ENCODE results near the gene DIRAS1. TPM values are rescaled to one million over a fixed set of nuclear protein-coding genes. Genes with fewer than 3 reads are reported as not detected.

Gene DIRAS1
- polyA plus RNA-seq, 3 donors, result 2.6 to 3.7 (median 3.4) TPM

GRCh38 chr19:2756477-2756876 lies 35.3 kb upstream of the DIRAS1 start:
- no peak for DNase-seq (ENCODE audit: low read depth in 3 of 3, low spot score in 2 of 3)

DNA sequence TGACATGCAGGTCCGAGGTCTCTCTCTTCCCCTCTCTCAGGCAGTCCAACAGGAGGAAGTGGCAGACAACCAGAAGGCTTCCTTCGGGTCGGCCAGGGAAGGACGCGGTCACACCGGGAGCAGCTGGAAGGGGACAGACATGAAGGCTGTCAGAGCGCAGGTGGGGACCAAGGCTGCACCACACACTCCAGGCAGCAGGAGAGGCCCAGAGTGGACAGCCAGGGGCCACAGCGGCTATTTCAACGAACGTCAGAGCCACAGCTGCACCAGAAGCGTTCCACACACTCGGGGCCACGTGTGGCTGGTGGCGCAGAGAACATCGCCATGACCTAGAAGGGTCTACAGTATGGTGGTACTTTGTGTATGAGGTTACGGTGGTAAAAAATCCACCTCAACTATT lies 34.6 kb upstream of the DIRAS1 start:
- no peak for DNase-seq (ENCODE audit: low read depth in 3 of 3, low spot score in 2 of 3)

DNA sequence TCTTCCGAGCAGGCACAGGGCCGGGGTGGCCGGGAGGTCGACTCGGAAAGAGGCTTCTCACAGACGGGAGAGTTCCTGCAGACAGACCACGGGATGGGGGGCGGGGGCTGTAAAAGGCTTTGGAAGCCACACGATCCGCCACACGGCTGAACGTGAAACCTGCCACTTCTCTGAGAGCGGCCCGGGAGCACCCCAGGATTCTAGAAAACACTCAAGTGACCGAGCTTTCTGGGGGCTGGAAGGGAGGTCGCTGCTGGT lies 34.2 kb upstream of the DIRAS1 start:
- DNase-seq (ENCODE audit: low read depth in 3 of 3, low spot score in 2 of 3), result no peak

DNA sequence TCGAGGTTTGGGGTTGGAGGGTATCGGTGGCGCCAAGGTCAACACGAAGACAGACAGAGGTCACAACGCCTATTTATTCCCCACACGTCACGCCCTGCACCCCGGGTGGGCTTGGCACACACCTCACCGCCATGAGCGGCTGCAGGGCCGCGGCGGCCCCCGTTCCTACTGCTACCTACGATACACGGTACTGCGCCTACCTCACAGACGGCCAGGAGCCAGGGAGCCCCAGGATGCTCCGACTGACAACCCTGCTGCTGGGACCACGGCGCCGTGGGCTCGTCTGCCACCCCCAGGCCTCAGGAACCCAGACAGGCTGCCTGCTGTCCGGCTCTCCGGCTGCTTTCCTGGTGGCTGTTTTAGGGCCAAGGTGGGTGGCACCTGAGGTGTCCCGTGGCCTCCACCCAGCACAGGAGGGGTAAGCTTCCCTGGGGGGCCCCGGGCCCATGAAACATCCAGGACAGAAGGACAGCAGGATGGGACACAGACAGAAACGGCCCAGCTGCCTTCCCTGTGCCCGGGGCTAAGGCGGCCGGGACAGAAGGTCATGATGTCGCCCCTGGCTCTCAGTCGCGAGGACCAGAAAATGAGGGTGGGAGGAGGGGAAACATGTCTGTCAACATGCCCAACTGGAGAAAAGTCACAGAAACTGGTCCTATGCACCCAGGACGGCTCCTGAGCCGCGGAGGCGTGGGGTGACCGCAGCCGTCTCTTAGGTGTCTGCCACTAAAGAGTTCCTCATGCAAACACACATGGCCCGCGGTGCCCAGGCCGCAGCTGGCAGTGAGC lies 33.7 kb upstream of the DIRAS1 start:
- no peak for DNase-seq (ENCODE audit: low read depth in 3 of 3, low spot score in 2 of 3)

DNA sequence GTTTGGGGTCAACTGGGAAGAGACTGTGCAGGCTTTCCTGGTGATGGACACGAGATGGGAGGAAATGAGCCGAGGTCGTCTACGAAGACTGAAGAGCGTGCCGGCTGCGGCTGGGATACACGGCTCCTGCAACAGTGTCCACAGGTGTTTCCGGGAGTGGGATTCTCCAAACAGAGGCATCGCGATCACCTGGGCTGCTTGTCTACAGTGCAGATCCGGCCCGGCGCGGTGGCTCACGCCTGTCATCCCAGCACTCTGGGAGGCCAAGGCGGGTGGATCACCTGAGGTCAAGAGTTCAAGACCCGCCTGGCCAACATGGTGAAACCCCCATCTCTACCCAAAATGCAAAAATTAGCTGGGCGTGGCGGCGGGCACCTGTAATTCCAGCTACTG lies 30.3 kb upstream of the DIRAS1 start:
- DNase-seq (ENCODE audit: low read depth in 3 of 3, low spot score in 2 of 3), result no peak

DNA sequence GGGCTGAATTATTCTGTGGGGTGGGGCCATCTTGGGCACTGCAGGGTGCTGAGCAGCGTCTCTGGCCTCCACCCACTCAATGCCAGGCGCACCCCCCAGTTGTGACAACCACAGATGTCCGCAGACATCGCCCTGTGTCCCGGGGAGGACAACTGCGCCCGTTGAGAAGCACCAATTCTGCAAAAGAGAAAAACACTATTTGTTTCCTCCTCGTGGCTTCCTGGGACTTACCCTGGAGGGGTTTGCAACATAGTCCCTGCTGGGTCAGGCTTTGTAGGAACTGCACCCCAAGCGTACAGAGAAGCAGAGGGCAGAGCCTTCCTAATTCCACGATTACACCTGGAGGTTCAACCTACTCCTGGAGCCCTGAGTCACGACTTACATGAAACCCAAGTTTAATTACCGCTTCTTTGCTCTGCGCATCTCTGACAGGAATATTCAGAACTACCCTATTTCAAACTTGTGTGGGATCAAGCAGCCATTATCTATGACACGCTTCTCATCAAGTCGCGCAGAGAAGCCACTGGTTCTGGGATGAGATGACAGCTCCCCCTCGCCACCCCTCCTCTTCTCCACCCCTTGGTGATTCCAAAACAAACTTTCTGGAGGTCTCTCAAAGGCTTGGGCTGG lies 29.8 kb upstream of the DIRAS1 start:
- DNase-seq (ENCODE audit: low read depth in 3 of 3, low spot score in 2 of 3), result no peak

GRCh38 chr19:2747349-2747748 lies 26.2 kb upstream of the DIRAS1 start:
- DNase-seq (ENCODE audit: low read depth in 3 of 3, low spot score in 2 of 3), result no peak

DNA sequence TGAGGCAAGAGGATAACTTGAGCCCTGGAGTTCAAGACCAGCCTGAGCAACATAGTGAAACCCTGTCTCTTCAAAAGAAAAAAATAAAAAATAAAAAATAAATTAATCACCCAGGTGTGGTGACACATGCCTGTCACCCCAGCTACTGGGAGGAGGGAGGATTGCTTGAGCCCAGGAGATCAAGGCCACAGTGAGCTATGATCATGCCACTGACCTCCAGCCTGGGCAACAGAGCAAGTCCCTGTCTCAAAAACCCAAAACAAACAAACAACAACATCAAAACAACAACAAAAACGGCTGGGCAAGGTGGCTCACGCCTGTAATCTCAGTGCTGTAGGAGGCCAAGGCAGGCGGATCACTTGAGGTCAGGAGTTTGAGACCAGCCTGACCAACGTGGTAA lies 22.9 kb upstream of the DIRAS1 start:
- DNase-seq (ENCODE audit: low read depth in 3 of 3, low spot score in 2 of 3), result no peak

- no peak for DNase-seq (ENCODE audit: low read depth in 3 of 3, low spot score in 2 of 3)
Measured at GRCh38 chr19:2743099-2743498, 21.9 kb upstream of the DIRAS1 start.

DNA sequence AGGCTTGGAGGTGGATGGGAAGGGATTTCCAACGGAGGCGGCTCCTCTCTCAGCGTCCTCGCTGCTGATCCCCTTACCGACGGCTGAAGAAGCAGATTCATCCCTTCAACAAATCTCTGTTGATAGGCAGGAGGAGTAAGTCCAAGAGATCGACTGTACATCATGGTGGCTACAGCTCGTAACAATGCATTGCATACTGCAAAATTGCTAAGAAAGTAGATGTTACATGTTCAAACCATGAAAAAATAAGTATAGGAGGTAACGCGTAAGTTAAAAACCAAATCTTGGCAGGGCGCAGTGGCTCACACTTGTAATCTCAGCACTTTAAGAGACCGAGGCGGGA lies 19.1 kb upstream of the DIRAS1 start:
- DNase-seq (ENCODE audit: low read depth in 3 of 3, low spot score in 2 of 3), result no peak

- DNase-seq (ENCODE audit: low read depth in 3 of 3, low spot score in 2 of 3), result peak; percentile 92 to 97 (median 95)
Measured at GRCh38 chr19:2739602-2740313, 18.6 kb upstream of the DIRAS1 start, which contains the start of gene SLC39A3. TSS of gene SLC39A3 (minus strand) at chr19:2740017. CDS start at chr19:2737257, 2,760 bp downstream.

- no peak for DNase-seq (ENCODE audit: low read depth in 3 of 3, low spot score in 2 of 3)
Measured at GRCh38 chr19:2736550-2737190, 15.5 kb upstream of the DIRAS1 start.

- DNase-seq (ENCODE audit: low read depth in 3 of 3, low spot score in 2 of 3), result no peak
Measured at GRCh38 chr19:2735374-2735773, 14.2 kb upstream of the DIRAS1 start.

GRCh38 chr19:2734589-2735288 lies 13.6 kb upstream of the DIRAS1 start:
- no peak for DNase-seq (ENCODE audit: low read depth in 3 of 3, low spot score in 2 of 3)

GRCh38 chr19:2733930-2734588 lies 12.9 kb upstream of the DIRAS1 start:
- DNase-seq (ENCODE audit: low read depth in 3 of 3, low spot score in 2 of 3), result no peak

DNA sequence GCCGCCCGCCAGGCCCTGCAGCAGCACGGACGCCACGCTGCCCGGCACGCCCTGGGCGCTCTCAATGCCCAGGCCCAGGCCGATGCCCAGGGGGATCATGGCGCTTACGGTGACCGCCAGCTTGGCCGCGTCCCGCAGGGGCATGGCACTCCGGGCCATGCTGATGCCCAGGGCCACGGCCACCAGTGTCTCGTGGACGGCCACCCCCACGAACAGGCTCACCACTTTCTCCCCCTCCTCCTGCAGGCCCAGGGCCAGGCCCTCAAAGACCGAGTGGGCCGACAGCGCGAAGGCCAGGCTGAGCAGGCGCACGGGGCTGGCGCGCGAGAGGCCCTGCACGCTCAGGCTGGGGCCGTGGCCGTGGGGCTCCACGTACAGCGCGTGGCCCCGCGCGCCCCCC lies 11.7 kb upstream of the DIRAS1 start:
- no peak for DNase-seq (ENCODE audit: low read depth in 3 of 3, low spot score in 2 of 3)

GRCh38 chr19:2732157-2732725 lies 11.1 kb upstream of the DIRAS1 start:
- DNase-seq (ENCODE audit: low read depth in 3 of 3, low spot score in 2 of 3), result no peak

DNA sequence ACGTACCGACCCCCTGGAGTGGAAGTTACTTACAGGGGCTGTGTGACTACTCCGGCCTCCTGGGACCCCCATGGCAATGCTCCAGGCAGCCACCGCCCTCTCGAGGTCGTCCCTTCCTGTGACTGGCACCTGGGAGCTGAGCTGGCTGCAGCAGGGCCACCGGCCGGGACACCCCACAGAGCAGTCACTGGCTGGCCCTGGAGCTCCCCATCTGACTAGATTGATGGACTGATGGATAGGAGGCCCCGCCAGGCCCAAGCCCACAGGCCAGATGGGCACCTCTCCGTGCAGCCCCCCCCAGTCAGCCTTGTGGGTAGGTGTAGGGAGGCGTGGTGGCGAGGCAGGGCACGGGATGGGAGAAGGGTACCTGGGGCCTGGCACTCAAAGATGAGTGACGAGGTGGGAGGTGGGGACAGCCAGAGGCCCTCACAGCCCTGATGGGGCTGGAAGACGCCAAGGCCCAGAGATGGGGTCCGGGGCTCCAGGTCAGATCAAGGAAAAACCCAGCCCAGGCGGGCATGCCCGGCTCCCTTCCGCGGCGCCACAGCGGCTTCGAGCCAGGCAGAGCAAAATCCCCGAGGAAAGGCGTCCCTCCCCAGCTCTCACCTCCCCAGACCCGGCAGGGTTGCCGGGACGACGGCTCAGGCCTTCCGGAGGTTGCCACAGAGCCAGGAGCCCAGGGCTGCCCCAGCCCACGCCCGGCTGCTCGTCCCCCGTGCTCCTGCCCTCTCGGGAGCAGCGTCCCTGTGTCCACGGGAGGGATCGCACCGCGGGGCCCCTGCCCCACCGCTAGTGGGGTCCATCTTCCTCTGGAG lies 10.2 kb upstream of the DIRAS1 start:
- no peak for DNase-seq (ENCODE audit: low read depth in 3 of 3, low spot score in 2 of 3)

All from right renal cortex interstitium (tissue), 3 donors.